ENCODE measurements around the gene ATP2B1. TPM values are rescaled to one million over a fixed set of nuclear protein-coding genes. Genes with fewer than 3 reads are reported as not detected.

Gene ATP2B1
- total RNA-seq, 1 experiment from 2014 or later = 221 TPM

DNA sequence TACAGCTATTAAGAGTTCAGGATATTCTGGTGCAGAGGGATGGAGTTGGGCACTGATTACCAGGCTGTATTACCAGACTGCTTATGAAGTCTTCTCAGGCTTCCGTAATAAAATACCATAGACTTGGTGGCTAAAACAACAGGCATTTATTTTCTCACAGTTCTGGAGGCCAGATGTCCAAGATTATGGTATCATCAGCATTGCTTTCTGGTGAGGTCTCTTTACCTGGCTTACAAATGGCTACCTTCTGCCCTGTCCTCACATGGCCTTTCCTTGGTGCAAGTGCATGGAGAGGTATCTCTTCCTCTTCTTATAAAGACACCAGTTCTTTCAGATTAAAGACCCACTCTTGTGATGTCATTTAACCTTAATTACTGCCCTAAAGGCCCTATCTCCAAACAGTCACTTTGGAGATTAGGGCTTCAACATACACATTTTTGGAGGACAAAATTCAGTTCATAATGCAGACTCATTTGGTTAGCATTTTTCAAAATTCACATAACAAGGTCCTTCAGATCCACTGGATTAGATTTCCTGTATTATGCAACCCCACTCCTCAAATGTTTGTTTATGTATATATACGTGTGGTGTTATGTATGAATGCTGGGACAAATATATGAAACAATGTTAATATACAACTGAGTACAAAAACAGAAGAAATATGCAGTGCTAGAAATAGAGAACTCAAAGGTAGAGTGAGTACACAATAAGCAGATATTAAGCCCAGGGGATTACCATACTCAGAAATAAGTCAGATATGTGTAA lies 9.3 kb upstream of the ATP2B1 start:
- POLR2A ChIA-PET = interaction anchor here (0.9 kb wide), 1 partner anchor 8 kb away, joined by 3 read pairs; no protein-coding TSS in a partner anchor
- Mint-ChIP-seq H3K4me1 (ENCODE audit: insufficient read depth, unreplicated experiment) (no peaks in the 10 kb centered on the region), H3K4me3 (ENCODE audit: unreplicated experiment) (no peak overlapping the region), H3K27ac (ENCODE audit: low read depth, unreplicated experiment) (no peak overlapping the region), H3K9me3 (ENCODE audit: unreplicated experiment) (peaks cover 11% of the 10 kb centered on the region), H3K36me3 (ENCODE audit: insufficient read depth, unreplicated experiment) (no peaks in the 10 kb centered on the region), H3K27me3 (ENCODE audit: insufficient read depth, unreplicated experiment) (no peaks in the 10 kb centered on the region)
- BruUV-seq (replicated peaks) = no TSS peak
- TF ChIP-seq, protein P1, sequence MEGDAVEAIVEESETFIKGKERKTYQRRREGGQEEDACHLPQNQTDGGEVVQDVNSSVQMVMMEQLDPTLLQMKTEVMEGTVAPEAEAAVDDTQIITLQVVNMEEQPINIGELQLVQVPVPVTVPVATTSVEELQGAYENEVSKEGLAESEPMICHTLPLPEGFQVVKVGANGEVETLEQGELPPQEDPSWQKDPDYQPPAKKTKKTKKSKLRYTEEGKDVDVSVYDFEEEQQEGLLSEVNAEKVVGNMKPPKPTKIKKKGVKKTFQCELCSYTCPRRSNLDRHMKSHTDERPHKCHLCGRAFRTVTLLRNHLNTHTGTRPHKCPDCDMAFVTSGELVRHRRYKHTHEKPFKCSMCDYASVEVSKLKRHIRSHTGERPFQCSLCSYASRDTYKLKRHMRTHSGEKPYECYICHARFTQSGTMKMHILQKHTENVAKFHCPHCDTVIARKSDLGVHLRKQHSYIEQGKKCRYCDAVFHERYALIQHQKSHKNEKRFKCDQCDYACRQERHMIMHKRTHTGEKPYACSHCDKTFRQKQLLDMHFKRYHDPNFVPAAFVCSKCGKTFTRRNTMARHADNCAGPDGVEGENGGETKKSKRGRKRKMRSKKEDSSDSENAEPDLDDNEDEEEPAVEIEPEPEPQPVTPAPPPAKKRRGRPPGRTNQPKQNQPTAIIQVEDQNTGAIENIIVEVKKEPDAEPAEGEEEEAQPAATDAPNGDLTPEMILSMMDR (IDR thresholded peaks at IDR 0.05; ENCODE audit: unreplicated experiment) = no peak
- intact Hi-C loops (cut with micrococcal nuclease) = no loop called here
- DNase-seq (ENCODE audit: unreplicated experiment) = no peak
- CTCF ChIA-PET = interaction anchor here (0.6 kb wide), 1 partner anchor 120 kb away, joined by 3 read pairs; no protein-coding TSS in a partner anchor

DNA sequence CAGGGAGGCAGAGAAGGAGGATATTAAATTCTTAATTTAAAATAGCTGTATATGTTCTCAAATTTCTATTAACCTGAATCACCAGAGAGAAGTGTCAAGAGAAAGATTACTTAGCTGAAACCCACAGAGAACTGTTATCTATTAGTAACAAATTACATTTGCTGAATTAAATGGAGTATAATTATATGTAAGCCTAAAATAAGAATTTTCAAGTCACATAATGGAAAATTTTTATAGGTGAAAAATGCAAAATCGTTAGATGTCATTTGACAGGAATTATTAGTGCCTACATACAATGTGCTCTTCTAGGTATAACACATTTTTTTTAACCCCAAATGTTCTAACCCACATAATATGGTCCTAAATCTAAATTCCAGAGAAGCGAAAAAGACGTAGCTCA lies 4.1 kb upstream of the ATP2B1 start:
- BruUV-seq (replicated peaks) = no TSS peak
- intact Hi-C loops (cut with micrococcal nuclease) = no loop called here
- TF ChIP-seq, protein P1 (IDR thresholded peaks at IDR 0.05; ENCODE audit: unreplicated experiment) = no peak
- H3K36me3 Mint-ChIP-seq (ENCODE audit: insufficient read depth, unreplicated experiment) = no peaks in the 10 kb centered on the region
- POLR2A ChIA-PET = interaction anchor here (0.7 to 1.0 kb wide), 2 partner anchors 14 to 17 kb away, joined by 3 to 4 read pairs; no protein-coding TSS in a partner anchor
- H3K4me3 Mint-ChIP-seq (ENCODE audit: unreplicated experiment) = no peak overlapping the region
- CTCF ChIA-PET = no interaction called here
- H3K27me3 Mint-ChIP-seq (ENCODE audit: insufficient read depth, unreplicated experiment) = no peaks in the 10 kb centered on the region
- H3K9me3 Mint-ChIP-seq (ENCODE audit: unreplicated experiment) = peaks cover 11% of the 10 kb centered on the region
- DNase-seq (ENCODE audit: unreplicated experiment) = no peak
- no peaks in the 10 kb centered on the region for H3K4me1 Mint-ChIP-seq (ENCODE audit: insufficient read depth, unreplicated experiment)
- H3K27ac Mint-ChIP-seq (ENCODE audit: low read depth, unreplicated experiment) = no peak overlapping the region

DNA sequence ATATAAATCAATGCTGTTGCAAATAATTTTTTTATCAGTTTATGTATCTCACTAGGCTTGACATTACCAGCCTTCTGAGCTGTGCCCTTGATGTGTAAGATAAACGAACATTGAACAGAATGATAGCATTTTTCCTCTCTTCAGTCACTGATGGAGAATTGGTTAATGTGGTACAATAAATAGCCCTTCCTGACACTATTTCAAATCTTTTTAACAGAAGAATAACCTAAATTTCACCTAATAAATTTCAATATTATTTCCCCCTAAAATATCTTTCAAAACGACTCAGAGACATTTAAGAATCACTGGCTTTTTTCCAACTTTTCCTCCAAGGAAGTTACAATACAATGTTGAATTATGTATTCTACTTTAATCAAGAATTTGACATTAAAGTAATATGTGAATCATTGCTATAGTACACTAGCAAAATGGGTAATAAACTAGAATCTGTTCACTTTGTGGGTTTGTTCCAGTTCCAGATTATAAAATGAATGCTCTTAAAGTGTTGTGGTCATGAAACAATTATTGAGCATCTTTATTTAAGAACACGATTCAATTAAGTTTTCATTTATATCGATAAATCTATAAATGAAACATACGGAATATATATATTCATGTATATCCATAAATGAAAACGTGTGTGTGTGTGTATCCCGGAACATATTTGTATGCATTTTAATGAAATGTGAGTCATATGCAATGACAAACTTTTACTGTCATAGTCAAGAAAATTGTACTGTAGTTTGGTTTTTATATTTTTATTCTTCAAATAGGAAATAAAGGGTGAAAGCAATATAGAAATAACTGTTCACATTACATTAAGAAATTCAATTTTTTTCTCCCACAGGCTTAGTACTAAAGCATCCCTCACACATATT lies 2.5 kb upstream of the ATP2B1 start:
- intact Hi-C loops (cut with micrococcal nuclease) = no loop called here
- Mint-ChIP-seq H3K27ac (ENCODE audit: low read depth, unreplicated experiment) (peak overlapping the region; percentile 95), H3K4me3 (ENCODE audit: unreplicated experiment) (peak overlapping the region; percentile 94), H3K27me3 (ENCODE audit: insufficient read depth, unreplicated experiment) (no peaks in the 10 kb centered on the region), H3K36me3 (ENCODE audit: insufficient read depth, unreplicated experiment) (no peaks in the 10 kb centered on the region), H3K9me3 (ENCODE audit: unreplicated experiment) (peaks cover 11% of the 10 kb centered on the region), H3K4me1 (ENCODE audit: insufficient read depth, unreplicated experiment) (peaks cover 6% of the 10 kb centered on the region)
- no TSS peak for BruUV-seq (replicated peaks)
- no peak for DNase-seq (ENCODE audit: unreplicated experiment)
- TF ChIP-seq, protein P1 (IDR thresholded peaks at IDR 0.05; ENCODE audit: unreplicated experiment) = no peak
- CTCF ChIA-PET = no interaction called here
- POLR2A ChIA-PET = interaction anchor here (1.0 to 7.3 kb wide), 7 partner anchors 15 to 167 kb away, joined by 3 to 136 read pairs (median 21); no protein-coding TSS in a partner anchor
